AG04450 (cell line): ENCODE data around the gene ATF6B. TPM values are rescaled to one million over a fixed set of nuclear protein-coding genes. Genes with fewer than 3 reads are reported as not detected.
A peak's percentile ranks its signal among the peaks of the same experiment; 100 is the strongest.

Experiments used
- CTCF ChIA-PET: fragments of 300-600, 350-600 bp; formaldehyde crosslinking; extraction: SDS; loops from one replicate; lab custom pipeline; 2022; ENCODE audit warnings: antibody characterized with exemption, inconsistent platforms; lab: Charles Lee
- POLR2A ChIA-PET: fragments of 350-600 bp; formaldehyde crosslinking; extraction: SDS; loops from one replicate; lab custom pipeline; 2021; ENCODE audit warnings: antibody characterized with exemption, inconsistent platforms; lab: Yijun Ruan, JAX
- DNase-seq: peaks from one replicate; pipeline ENCODE4 v3.0.0-alpha.2; 2011; ENCODE audit warnings: low read depth, low spot score
- H3K27ac ChIP-seq: one replicate; pipeline ENCODE4 v1.5.1; 2012; ENCODE audit warnings: low read depth, low read length, control low read depth
- H3K27me3 ChIP-seq: one replicate; pipeline ENCODE4 v1.6.0; 2012; ENCODE audit warnings: low read length; ENCODE audit not compliant: control insufficient read depth, insufficient read depth
- H3K4me3 ChIP-seq: 2 replicates; pipeline ENCODE4 v1.5.1; 2011; ENCODE audit warnings: mild to moderate bottlenecking, low read depth, low read length, control low read depth
- H3K9me3 ChIP-seq: 2 replicates; pipeline ENCODE4 v1.5.1; 2012; ENCODE audit warnings: low read length; ENCODE audit not compliant: control insufficient read depth, insufficient read depth
- CTCF ChIP-seq: IDR thresholded peaks from 2 replicates; pipeline ENCODE4 v1.5.1; 2011; ENCODE audit warnings: low read depth, low read length, control low read depth, inconsistent platforms
- polyA plus RNA-seq: library from polyadenylated mRNA; depleted of rRNA; stranded (reverse); fragments of >200 nt; gene quantifications from 2 replicates; pipeline ENCODE4 v1.2.3, GENCODE V29; 2011

Gene ATF6B
- polyA plus RNA-seq, 1 experiment = 39.2 TPM

- DNase-seq = no peak
- POLR2A ChIA-PET = interaction anchor here (2.1 kb wide), 1 partner anchor 10 kb away, joined by 6 read pairs; no protein-coding TSS in a partner anchor
- no peak overlapping the region for H3K4me3 ChIP-seq
- CTCF ChIA-PET = interaction anchor here (0.5 kb wide), 1 partner anchor 10 kb away, joined by 3 read pairs; no protein-coding TSS in a partner anchor
- no peak for TF ChIP-seq CTCF
- H3K27ac ChIP-seq = no peak overlapping the region
- H3K9me3 ChIP-seq = no peaks in the 10 kb centered on the region; the same call in 1 of the 2 replicates
- H3K27me3 ChIP-seq = peaks cover 39% of the 10 kb centered on the region
These were observed 45.6 kb downstream of the ATF6B start for GRCh38 chr6:32082478-32082877.

- DNase-seq = peak; percentile 55
- ChIA-PET POLR2A (interaction anchor here (1.2 kb wide), 1 partner anchor 11 kb away, joined by 6 read pairs; no protein-coding TSS in a partner anchor), CTCF (interaction anchor here (1.1 to 1.6 kb wide), 2 partner anchors 37 to 114 kb away, joined by 3 to 4 read pairs; no protein-coding TSS in a partner anchor)
- TF ChIP-seq CTCF = no peak
- Histone ChIP-seq H3K9me3 (no peaks in the 10 kb centered on the region; the same call in 1 of the 2 replicates), H3K27me3 (peaks cover 39% of the 10 kb centered on the region), H3K4me3 (no peak overlapping the region), H3K27ac (no peak overlapping the region)
These were observed 46.7 kb downstream of the ATF6B start for GRCh38 chr6:32081168-32081990.

- no peaks in the 10 kb centered on the region; the same call in 1 of the 2 replicates for H3K9me3 ChIP-seq
- no peak for DNase-seq
- H3K27me3 ChIP-seq = peaks cover 24% of the 10 kb centered on the region
- TF ChIP-seq CTCF = no peak
- ChIA-PET CTCF (interaction anchor here (1.1 to 1.4 kb wide), 2 partner anchors 32 to 39 kb away, joined by 3 to 4 read pairs; no protein-coding TSS in a partner anchor), POLR2A (interaction anchor here (0.6 kb wide), 1 partner anchor 50 kb away, joined by 3 read pairs; the partner anchor contains the start of gene FKBPL)
- no peak overlapping the region for H3K4me3 ChIP-seq
- no peak overlapping the region for H3K27ac ChIP-seq
These were observed 48.3 kb downstream of the ATF6B start for GRCh38 chr6:32079566-32080290.

GRCh38 chr6:32076321-32076809, 51.7 kb downstream of the ATF6B start:
- CTCF ChIA-PET = interaction anchor here (0.8 to 1.1 kb wide), 2 partner anchors 29 to 119 kb away, joined by 3 to 4 read pairs; no protein-coding TSS in a partner anchor
- H3K27ac ChIP-seq = no peak overlapping the region
- peak; percentile 51 for DNase-seq
- H3K9me3 ChIP-seq = no peaks in the 10 kb centered on the region
- TF ChIP-seq CTCF = no peak
- POLR2A ChIA-PET = interaction anchor here (0.9 to 1.6 kb wide), 2 partner anchors 17 to 32 kb away, joined by 4 to 16 read pairs; no protein-coding TSS in a partner anchor
- H3K4me3 ChIP-seq = no peak overlapping the region
- H3K27me3 ChIP-seq = peaks cover 11% of the 10 kb centered on the region
